ENCODE data around the gene KDM7A. TPM values are rescaled to one million over a fixed set of nuclear protein-coding genes. Genes with fewer than 3 reads are reported as not detected.
A peak's percentile ranks its signal among the peaks of the same experiment; 100 is the strongest.

The KDM7A gene
- total RNA-seq, 1 donor from 2014 or later = 65.1 TPM

- no peaks in the 10 kb centered on the region for H3K27me3 ChIP-seq
- no peaks in the 10 kb centered on the region for H3K9me3 ChIP-seq
- H3K4me3 ChIP-seq = no peak overlapping the region
- peaks cover 0 to 6% of the 10 kb centered on the region in 2 donors for H3K36me3 ChIP-seq
- intact Hi-C loops (cut with DNase I) = no loop called here
- H3K4me1 ChIP-seq = peaks cover 0 to 12% of the 10 kb centered on the region in 2 donors
- DNase-seq (ENCODE audit: low spot score in 2 of 2) = no peak
- TF ChIP-seq CTCF (IDR thresholded peaks at IDR 0.05) = no peak
- H3K27ac ChIP-seq = no peak overlapping the region
Measured at GRCh38 chr7:140055833-140056232, 121.0 kb downstream of the KDM7A start.

- Histone ChIP-seq H3K4me1 (peaks cover 0 to 5% of the 10 kb centered on the region in 2 donors), H3K27ac (no peak overlapping the region), H3K36me3 (peaks cover 0 to 6% of the 10 kb centered on the region in 2 donors), H3K9me3 (no peaks in the 10 kb centered on the region), H3K4me3 (no peak overlapping the region), H3K27me3 (no peaks in the 10 kb centered on the region)
- intact Hi-C loops (cut with DNase I) = no loop called here
- DNase-seq (ENCODE audit: low spot score in 2 of 2) = no peak
- TF ChIP-seq CTCF (IDR thresholded peaks at IDR 0.05) = no peak
Measured at GRCh38 chr7:140054751-140055150, 122.0 kb downstream of the KDM7A start.

GRCh38 chr7:140053812-140054539, 122.8 kb downstream of the KDM7A start:
- peaks cover 0 to 7% of the 10 kb centered on the region in 2 donors for H3K4me1 ChIP-seq
- TF ChIP-seq CTCF (IDR thresholded peaks at IDR 0.05) = no peak
- DNase-seq (ENCODE audit: low spot score in 2 of 2) = no peak
- peaks cover 0 to 6% of the 10 kb centered on the region in 2 donors for H3K36me3 ChIP-seq
- H3K27me3 ChIP-seq = no peaks in the 10 kb centered on the region
- no peaks in the 10 kb centered on the region for H3K9me3 ChIP-seq
- no peak overlapping the region for H3K27ac ChIP-seq
- intact Hi-C loops (cut with DNase I) = no loop called here
- no peak overlapping the region for H3K4me3 ChIP-seq

GRCh38 chr7:140051820-140052219, 125.0 kb downstream of the KDM7A start:
- Histone ChIP-seq H3K27ac (no peak overlapping the region), H3K36me3 (peaks cover 0 to 6% of the 10 kb centered on the region in 2 donors), H3K4me3 (no peak overlapping the region), H3K9me3 (no peaks in the 10 kb centered on the region), H3K4me1 (peaks cover 0 to 7% of the 10 kb centered on the region in 2 donors), H3K27me3 (no peaks in the 10 kb centered on the region)
- DNase-seq (ENCODE audit: low spot score in 2 of 2) = no peak
- intact Hi-C loops (cut with DNase I) = no loop called here
- no peak for TF ChIP-seq CTCF (IDR thresholded peaks at IDR 0.05)

GRCh38 chr7:140050100-140050499, 126.7 kb downstream of the KDM7A start:
- Histone ChIP-seq H3K4me1 (peaks cover 0 to 9% of the 10 kb centered on the region in 2 donors), H3K4me3 (no peak overlapping the region), H3K27ac (peak overlapping the region in 1 of 2 donors; percentile 43), H3K9me3 (no peaks in the 10 kb centered on the region), H3K36me3 (peaks cover 3 to 13% of the 10 kb centered on the region in 2 donors), H3K27me3 (no peaks in the 10 kb centered on the region)
- DNase-seq (ENCODE audit: low spot score in 2 of 2) = no peak
- intact Hi-C loops (cut with DNase I) = no loop called here
- TF ChIP-seq CTCF (IDR thresholded peaks at IDR 0.05) = no peak

Data from ascending aorta (tissue), 2 donors.